HepG2 (cell line): Measurements from ENCODE around the gene DCAKD. TPM values are rescaled to one million over a fixed set of nuclear protein-coding genes. Genes with fewer than 3 reads are reported as not detected.

Experiments used
- ELF3 ChIP-seq: IDR thresholded peaks from 2 replicates; pipeline ENCODE4 v1.6.1; 2016; ENCODE audit warnings: missing genetic modification reagents, missing compliant biosample characterization
- FLYWCH1 ChIP-seq: sonication (generic); formaldehyde crosslinking; IDR thresholded peaks from 2 replicates; pipeline ENCODE4 v1.8.1; 2023; ENCODE audit warnings: mild to moderate bottlenecking, missing genetic modification reagents
- HINFP ChIP-seq: sonication (generic); formaldehyde crosslinking; IDR thresholded peaks from 2 replicates; pipeline ENCODE4 v1.4.0; 2020; ENCODE audit warnings: low read depth, mild to moderate bottlenecking, missing genetic modification reagents
- HNRNPK ChIP-seq: fragments of 200-400 bp; formaldehyde crosslinking; IDR thresholded peaks from 2 replicates; pipeline ENCODE4 v1.6.1; 2018; ENCODE audit warnings: low read length, low read depth, moderate library complexity, mild to moderate bottlenecking; ENCODE audit not compliant: poor library complexity, severe bottlenecking
- MED8 ChIP-seq: sonication (generic); formaldehyde crosslinking; IDR thresholded peaks from 2 replicates; pipeline ENCODE4 v1.8.1; 2023; ENCODE audit warnings: mild to moderate bottlenecking, missing genetic modification reagents; ENCODE audit not compliant: insufficient replicate concordance
- MTF2 ChIP-seq: sonication (generic); formaldehyde crosslinking; IDR thresholded peaks from 2 replicates; pipeline ENCODE4 v1.5.0; 2020; ENCODE audit warnings: missing genetic modification reagents, borderline replicate concordance
- NFE2 ChIP-seq: sonication (generic); formaldehyde crosslinking; IDR thresholded peaks from 2 replicates; pipeline ENCODE4 v1.4.0; 2020; ENCODE audit warnings: missing genetic modification reagents
- NFKBIZ ChIP-seq: IDR thresholded peaks from 2 replicates; pipeline ENCODE4 v1.6.1; 2018; ENCODE audit warnings: missing genetic modification reagents, missing compliant biosample characterization
- ONECUT2 ChIP-seq: sonication (generic); formaldehyde crosslinking; IDR thresholded peaks from 2 replicates; pipeline ENCODE4 v1.4.0; 2020; ENCODE audit warnings: missing genetic modification reagents
- PBX3 ChIP-seq: sonication (generic); formaldehyde crosslinking; IDR thresholded peaks from 2 replicates; pipeline ENCODE4 v1.8.1; 2023; ENCODE audit warnings: missing genetic modification reagents, inconsistent platforms, borderline replicate concordance
- SMAD9 ChIP-seq: sonication (generic); formaldehyde crosslinking; IDR thresholded peaks from 2 replicates; pipeline ENCODE4 v1.5.1; 2020; ENCODE audit warnings: mild to moderate bottlenecking, missing genetic modification reagents
- SRSF9 ChIP-seq: fragments of 200-400 bp; formaldehyde crosslinking; IDR thresholded peaks from 2 replicates; pipeline ENCODE4 v1.6.1; 2018; ENCODE audit warnings: borderline replicate concordance, mild to moderate bottlenecking, low read depth, low read length; ENCODE audit not compliant: insufficient read depth, poor library complexity, severe bottlenecking
- TAF1 ChIP-seq: sonication (generic); formaldehyde crosslinking; IDR thresholded peaks from 2 replicates; pipeline ENCODE4 v1.4.0; 2020; ENCODE audit warnings: missing genetic modification reagents
- THYN1 ChIP-seq: sonication (generic); formaldehyde crosslinking; IDR thresholded peaks from 2 replicates; pipeline ENCODE4 v1.8.1; 2023; ENCODE audit warnings: low read depth, mild to moderate bottlenecking, moderate library complexity, missing genetic modification reagents, borderline replicate concordance
- XBP1 ChIP-seq: sonication (generic); formaldehyde crosslinking; IDR thresholded peaks from 2 replicates; pipeline ENCODE4 v1.5.0; 2020; ENCODE audit warnings: missing genetic modification reagents
- ZBTB44 ChIP-seq: sonication (generic); formaldehyde crosslinking; IDR thresholded peaks from 2 replicates; pipeline ENCODE4 v1.4.0; 2020; ENCODE audit warnings: missing genetic modification reagents
- ZFP90 ChIP-seq: sonication (generic); formaldehyde crosslinking; IDR thresholded peaks from 2 replicates; pipeline ENCODE4 v1.8.0; 2022; ENCODE audit warnings: missing genetic modification reagents, mild to moderate bottlenecking, inconsistent platforms, borderline replicate concordance
- ZNF33A ChIP-seq: sonication (generic); formaldehyde crosslinking; IDR thresholded peaks from 2 replicates; pipeline ENCODE4 v1.5.1; 2020; ENCODE audit warnings: missing genetic modification reagents, mild to moderate bottlenecking, moderate library complexity, borderline replicate concordance
- ZNF740 ChIP-seq: sonication (generic); formaldehyde crosslinking; IDR thresholded peaks from 2 replicates; pipeline ENCODE4 v1.4.0; 2020; ENCODE audit warnings: missing genetic modification reagents
- polyA plus RNA-seq, 8 experiments: library from polyadenylated mRNA; depleted of rRNA in 3 of 8; stranded (reverse) in 7 of 8; unstranded in 1 of 8; fragments of >200 nt; fragmentation: Illumina TruSeq in 4 of 8; extraction: Trizol in 4 of 8; gene quantifications; 2 replicates each; pipeline versions ENCODE4 v1.2.1 to v1.2.3, GENCODE V29; 2011 to 2016; ENCODE audit warnings: low read depth in 4 of 8, missing spikeins in 1 of 8, mixed read lengths in 1 of 8; ENCODE audit not compliant: insufficient read depth in 1 of 8
- total RNA-seq, 5 experiments: library from RNA; depleted of rRNA; stranded (reverse); fragments of >200 nt; fragmentation: Illumina TruSeq; extraction: Trizol; gene quantifications; 2 replicates each; pipeline ENCODE4 v1.2.3, GENCODE V29; 2016; ENCODE audit warnings: low read depth in 1 of 5
- TF ChIP-seq, protein P1 (sequence below): sonication (generic); formaldehyde crosslinking; IDR thresholded peaks from 2 replicates; pipeline ENCODE4 v1.9.0; 2022; ENCODE audit warnings: missing genetic modification reagents, mild to moderate bottlenecking, borderline replicate concordance

The DCAKD gene
- total and polyA plus RNA-seq, 2 of the 13 experiments (the other 11 are each of a cell fraction or from before 2014, with no cell fraction given), result 25.9 to 29.2 TPM

DNA sequence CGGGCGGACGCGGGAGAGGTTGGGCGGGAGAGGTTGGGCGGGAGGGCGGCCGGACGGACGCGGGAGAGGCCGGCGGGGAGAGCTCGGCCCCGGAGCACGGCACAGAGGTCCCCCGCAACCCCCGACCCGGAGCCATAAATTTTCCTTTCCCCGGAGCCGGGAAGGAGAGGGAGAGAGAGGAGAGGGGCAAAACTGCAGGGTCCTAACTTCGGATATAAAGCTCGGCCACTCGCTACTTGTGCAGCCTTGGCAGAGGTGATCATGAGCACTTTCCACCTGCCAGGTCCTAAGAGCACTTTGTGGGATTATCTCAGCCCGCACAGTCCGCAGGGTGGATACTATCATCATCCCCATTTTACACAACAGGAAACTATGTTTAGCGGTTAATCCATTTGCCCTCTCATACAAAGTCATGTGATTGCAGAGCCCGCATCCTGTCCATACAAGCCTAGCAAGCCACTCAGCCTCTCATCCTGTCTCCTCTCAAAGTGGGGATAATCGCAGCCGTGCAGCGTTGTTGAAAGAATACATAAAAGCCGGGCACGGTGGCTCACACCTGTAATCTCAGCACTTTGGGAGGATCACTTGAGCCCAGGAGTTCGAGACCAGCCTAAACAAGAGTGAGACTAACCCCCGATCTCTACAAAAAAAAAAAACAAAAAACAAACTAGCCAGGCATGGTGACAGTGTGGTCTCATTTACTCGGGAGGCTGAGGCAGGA, 780 bp upstream of the DCAKD start (continued):
- 0 out of 2 replicates have a peak, but pooled peaks have one; percentile 20 for TF ChIP-seq ELF3 (CRISPR knock-in tag)
- no peak for TF ChIP-seq ZNF740 (CRISPR knock-in tag)
- no peak for TF ChIP-seq ZBTB44 (CRISPR knock-in tag)
- no peak for TF ChIP-seq FLYWCH1
- TF ChIP-seq TAF1 (CRISPR knock-in tag), result no peak
- TF ChIP-seq SRSF9, result no peak
- no peak for TF ChIP-seq NFKBIZ (CRISPR knock-in tag)
- no peak for TF ChIP-seq HINFP (CRISPR knock-in tag)
- no peak for TF ChIP-seq MTF2 (CRISPR knock-in tag)
- TF ChIP-seq THYN1 (CRISPR knock-in tag), result no peak
- no peak for TF ChIP-seq ONECUT2 (CRISPR knock-in tag)
- no peak for TF ChIP-seq MED8 (CRISPR knock-in tag)
- TF ChIP-seq XBP1 (CRISPR knock-in tag), result no peak
- no peak for TF ChIP-seq SMAD9
- no peak for TF ChIP-seq HNRNPK
- TF ChIP-seq NFE2 (CRISPR knock-in tag), result no peak
- TF ChIP-seq ZNF33A, result no peak
- TF ChIP-seq, protein P1, sequence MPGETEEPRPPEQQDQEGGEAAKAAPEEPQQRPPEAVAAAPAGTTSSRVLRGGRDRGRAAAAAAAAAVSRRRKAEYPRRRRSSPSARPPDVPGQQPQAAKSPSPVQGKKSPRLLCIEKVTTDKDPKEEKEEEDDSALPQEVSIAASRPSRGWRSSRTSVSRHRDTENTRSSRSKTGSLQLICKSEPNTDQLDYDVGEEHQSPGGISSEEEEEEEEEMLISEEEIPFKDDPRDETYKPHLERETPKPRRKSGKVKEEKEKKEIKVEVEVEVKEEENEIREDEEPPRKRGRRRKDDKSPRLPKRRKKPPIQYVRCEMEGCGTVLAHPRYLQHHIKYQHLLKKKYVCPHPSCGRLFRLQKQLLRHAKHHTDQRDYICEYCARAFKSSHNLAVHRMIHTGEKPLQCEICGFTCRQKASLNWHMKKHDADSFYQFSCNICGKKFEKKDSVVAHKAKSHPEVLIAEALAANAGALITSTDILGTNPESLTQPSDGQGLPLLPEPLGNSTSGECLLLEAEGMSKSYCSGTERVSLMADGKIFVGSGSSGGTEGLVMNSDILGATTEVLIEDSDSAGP (CRISPR knock-in tag), result no peak
- TF ChIP-seq PBX3 (CRISPR knock-in tag), result no peak
- TF ChIP-seq ZFP90 (CRISPR knock-in tag), result no peak
